ENCODE data around the gene PPP1R13B. TPM values are rescaled to one million over a fixed set of nuclear protein-coding genes. Genes with fewer than 3 reads are reported as not detected.

PPP1R13B gene
- polyA plus RNA-seq, 1 donor (not counting 4 experiments of a cell fraction or from before 2014, with no cell fraction given): 7.7 TPM

DNA sequence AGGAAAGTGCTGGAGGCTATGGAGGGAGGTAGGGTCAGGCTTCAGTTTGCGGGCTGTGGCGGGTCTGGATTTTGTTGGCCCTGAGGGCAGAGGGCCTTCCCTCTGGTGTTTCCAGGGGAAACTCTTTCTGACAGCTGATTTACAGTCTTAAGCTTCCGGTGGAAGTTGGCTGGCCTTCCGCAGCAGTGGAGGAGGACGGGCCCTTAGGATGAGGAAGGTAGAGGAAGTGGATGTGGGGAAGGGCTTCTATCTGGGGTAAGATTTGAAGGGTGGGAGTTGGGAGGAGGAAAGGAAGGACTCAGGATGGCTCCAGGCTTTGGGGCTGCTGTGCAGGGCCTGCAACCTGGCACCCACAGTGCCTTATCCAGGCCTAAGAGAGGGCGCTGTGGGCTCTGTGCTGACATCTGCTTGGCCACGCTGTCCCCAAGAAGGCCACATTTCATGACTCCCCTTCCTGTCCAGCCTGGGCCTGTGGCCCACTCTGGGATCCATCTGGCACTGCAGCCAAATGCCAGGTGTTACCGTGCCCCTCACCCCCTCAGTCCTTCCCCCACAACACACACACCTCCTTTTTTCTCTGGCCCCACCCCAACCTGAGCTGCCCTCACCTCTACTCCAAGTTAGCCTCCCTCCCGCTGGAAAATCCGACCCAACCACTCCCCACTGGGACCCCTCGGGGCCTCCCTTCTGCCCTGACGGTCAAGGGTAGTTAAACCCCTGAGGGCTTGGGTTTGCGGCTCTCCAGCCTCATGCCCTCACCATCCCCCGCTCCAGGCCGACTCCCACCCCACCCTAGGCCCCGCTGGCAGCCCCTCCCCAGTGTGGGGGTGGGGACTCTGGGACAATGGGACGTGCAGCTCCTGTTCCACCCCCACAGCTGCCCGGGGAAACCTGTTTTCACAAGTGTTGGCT, 7.7 kb upstream of the PPP1R13B start:
- no peak for TF ChIP-seq EZH2 (IDR thresholded peaks at IDR 0.05; ENCODE audit: low read length)
- TF ChIP-seq, protein P1, sequence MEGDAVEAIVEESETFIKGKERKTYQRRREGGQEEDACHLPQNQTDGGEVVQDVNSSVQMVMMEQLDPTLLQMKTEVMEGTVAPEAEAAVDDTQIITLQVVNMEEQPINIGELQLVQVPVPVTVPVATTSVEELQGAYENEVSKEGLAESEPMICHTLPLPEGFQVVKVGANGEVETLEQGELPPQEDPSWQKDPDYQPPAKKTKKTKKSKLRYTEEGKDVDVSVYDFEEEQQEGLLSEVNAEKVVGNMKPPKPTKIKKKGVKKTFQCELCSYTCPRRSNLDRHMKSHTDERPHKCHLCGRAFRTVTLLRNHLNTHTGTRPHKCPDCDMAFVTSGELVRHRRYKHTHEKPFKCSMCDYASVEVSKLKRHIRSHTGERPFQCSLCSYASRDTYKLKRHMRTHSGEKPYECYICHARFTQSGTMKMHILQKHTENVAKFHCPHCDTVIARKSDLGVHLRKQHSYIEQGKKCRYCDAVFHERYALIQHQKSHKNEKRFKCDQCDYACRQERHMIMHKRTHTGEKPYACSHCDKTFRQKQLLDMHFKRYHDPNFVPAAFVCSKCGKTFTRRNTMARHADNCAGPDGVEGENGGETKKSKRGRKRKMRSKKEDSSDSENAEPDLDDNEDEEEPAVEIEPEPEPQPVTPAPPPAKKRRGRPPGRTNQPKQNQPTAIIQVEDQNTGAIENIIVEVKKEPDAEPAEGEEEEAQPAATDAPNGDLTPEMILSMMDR (optimal IDR thresholded peaks at IDR 0.05 in 1 of 3, IDR thresholded peaks at IDR 0.05 in 1 of 3, conservative IDR thresholded peaks at IDR 0.05 in 1 of 3; ENCODE audit: extremely low read depth in 1 of 3, insufficient read depth in 2 of 3, low read length in 3 of 3): peak; percentile 11 to 43 (median 11)
- H3K4me3 ChIP-seq (ENCODE audit: control insufficient read depth in 2 of 3, extremely low read depth in 1 of 3, insufficient read depth in 2 of 3, low read depth in 1 of 3, low read length in 3 of 3): no peak overlapping the region
- no peaks in the 10 kb centered on the region for H3K79me2 ChIP-seq (ENCODE audit: control insufficient read depth, insufficient read depth, low read length)
- no peaks in the 10 kb centered on the region for H3K9me1 ChIP-seq (ENCODE audit: control insufficient read depth, extremely low read depth, insufficient read depth, low read length)
- H3K9me3 ChIP-seq (ENCODE audit: control insufficient read depth, low read depth, low read length): no peaks in the 10 kb centered on the region
- H3K9ac ChIP-seq (ENCODE audit: control insufficient read depth, extremely low read depth, insufficient read depth, low read length): no peak overlapping the region
- no peaks in the 10 kb centered on the region for H4K20me1 ChIP-seq (ENCODE audit: control insufficient read depth, extremely low read depth, insufficient read depth, low read length)
- H3K4me2 ChIP-seq (ENCODE audit: control insufficient read depth, extremely low read depth, insufficient read depth, low read depth, low read length): peak overlapping the region; percentile 17
- DNase-seq (ENCODE audit: low read depth, low spot score): no peak
- H3K27ac ChIP-seq (ENCODE audit: control insufficient read depth, insufficient read depth, low read length): no peak overlapping the region
- no peaks in the 10 kb centered on the region for H3K27me3 ChIP-seq (ENCODE audit: control insufficient read depth, extremely low read depth, insufficient read depth, low read length)
- H3K4me1 ChIP-seq (ENCODE audit: control insufficient read depth, extremely low read depth, insufficient read depth, low read length): peaks cover 16% of the 10 kb centered on the region
- dilution Hi-C loops (cut with MboI; ENCODE audit: extremely low pct_ligation_motif_present, low sequenced_read_pairs): no loop called here
- FAIRE-seq: no peak
- H3K36me3 ChIP-seq (ENCODE audit: control insufficient read depth in 2 of 2, extremely low read depth in 1 of 2, insufficient read depth in 2 of 2, low read length in 2 of 2): no peaks in the 10 kb centered on the region
- H2AFZ ChIP-seq (ENCODE audit: control insufficient read depth, low read length): peak overlapping the region; percentile 91

DNA sequence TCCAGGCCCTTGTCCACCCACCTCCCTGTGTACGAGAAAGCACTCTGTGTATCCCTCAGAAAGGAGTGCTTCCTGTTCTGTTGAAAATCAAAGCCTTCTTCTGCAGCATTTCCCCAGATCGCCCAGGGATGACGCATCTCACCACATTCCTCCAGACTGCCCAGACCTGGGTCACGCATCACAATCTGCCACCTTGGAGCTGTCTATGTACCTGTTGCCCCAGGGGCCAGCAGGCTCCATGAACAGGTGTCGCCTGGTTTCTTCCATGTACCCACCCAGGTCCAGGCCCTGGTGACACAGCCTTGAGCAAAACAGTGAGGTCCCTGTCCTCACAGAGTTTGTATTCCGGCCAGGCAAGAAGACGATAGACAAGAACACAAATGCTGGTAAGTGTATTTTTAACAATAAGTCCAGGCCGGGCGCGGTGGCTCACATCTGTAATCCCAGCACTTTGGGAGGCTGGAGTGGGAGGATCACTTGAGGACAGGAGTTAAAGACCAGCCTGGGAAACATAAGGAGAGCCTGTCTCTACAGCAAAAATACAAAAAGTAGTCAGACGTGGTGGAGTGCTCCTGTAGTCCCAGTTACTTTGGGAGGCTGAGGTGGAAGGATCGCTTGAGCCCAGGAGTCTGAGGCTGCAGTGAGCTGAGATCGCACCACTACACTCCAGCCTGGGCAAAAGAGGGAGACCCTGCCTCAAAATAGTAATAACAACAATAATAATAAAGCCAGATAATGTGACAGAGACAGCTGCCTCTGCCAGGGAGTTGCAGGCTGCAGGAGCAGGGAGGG, 6.8 kb upstream of the PPP1R13B start:
- dilution Hi-C loops (cut with MboI; ENCODE audit: extremely low pct_ligation_motif_present, low sequenced_read_pairs): no loop called here
- no peak for TF ChIP-seq EZH2 (IDR thresholded peaks at IDR 0.05; ENCODE audit: low read length)
- TF ChIP-seq, protein P1 (optimal IDR thresholded peaks at IDR 0.05 in 1 of 3, IDR thresholded peaks at IDR 0.05 in 1 of 3, conservative IDR thresholded peaks at IDR 0.05 in 1 of 3; ENCODE audit: extremely low read depth in 1 of 3, insufficient read depth in 2 of 3, low read length in 3 of 3): no peak
- DNase-seq (ENCODE audit: low read depth, low spot score) (no peak), FAIRE-seq (no peak)
- no peaks in the 10 kb centered on the region for H3K27me3 ChIP-seq (ENCODE audit: control insufficient read depth, extremely low read depth, insufficient read depth, low read length)
- no peak overlapping the region for H3K4me3 ChIP-seq (ENCODE audit: control insufficient read depth in 2 of 3, extremely low read depth in 1 of 3, insufficient read depth in 2 of 3, low read depth in 1 of 3, low read length in 3 of 3)
- H3K79me2 ChIP-seq (ENCODE audit: control insufficient read depth, insufficient read depth, low read length): no peaks in the 10 kb centered on the region
- no peak overlapping the region for H3K27ac ChIP-seq (ENCODE audit: control insufficient read depth, insufficient read depth, low read length)
- H3K9ac ChIP-seq (ENCODE audit: control insufficient read depth, extremely low read depth, insufficient read depth, low read length): no peak overlapping the region
- H3K9me1 ChIP-seq (ENCODE audit: control insufficient read depth, extremely low read depth, insufficient read depth, low read length): no peaks in the 10 kb centered on the region
- H2AFZ ChIP-seq (ENCODE audit: control insufficient read depth, low read length): peak overlapping the region; percentile 91
- H3K36me3 ChIP-seq (ENCODE audit: control insufficient read depth in 2 of 2, extremely low read depth in 1 of 2, insufficient read depth in 2 of 2, low read length in 2 of 2): no peaks in the 10 kb centered on the region
- peaks cover 16% of the 10 kb centered on the region for H3K4me1 ChIP-seq (ENCODE audit: control insufficient read depth, extremely low read depth, insufficient read depth, low read length)
- H4K20me1 ChIP-seq (ENCODE audit: control insufficient read depth, extremely low read depth, insufficient read depth, low read length): no peaks in the 10 kb centered on the region
- H3K9me3 ChIP-seq (ENCODE audit: control insufficient read depth, low read depth, low read length): no peaks in the 10 kb centered on the region
- no peak overlapping the region for H3K4me2 ChIP-seq (ENCODE audit: control insufficient read depth, extremely low read depth, insufficient read depth, low read depth, low read length)
